Ishikawa (cell line): ENCODE measurements around the gene STXBP1.

Experiments
- CEBPB ChIP-seq: IDR thresholded peaks from 2 replicates; pipeline ENCODE4 v1.6.1; 2012
- CREB1 ChIP-seq: IDR thresholded peaks from 2 replicates; pipeline ENCODE4 v1.6.1; 2012; ENCODE audit warnings: low read depth
- EGR1 ChIP-seq: IDR thresholded peaks from 2 replicates; pipeline ENCODE4 v1.6.1; 2012
- EP300 ChIP-seq: IDR thresholded peaks from 2 replicates; pipeline ENCODE4 v1.6.1; 2012; ENCODE audit warnings: borderline replicate concordance
- FOXM1 ChIP-seq: IDR thresholded peaks from 2 replicates; pipeline ENCODE4 v1.6.1; 2012; ENCODE audit warnings: low read depth, borderline replicate concordance
- NFIC ChIP-seq: IDR thresholded peaks from 2 replicates; pipeline ENCODE4 v1.6.1; 2012
- RAD21 ChIP-seq: IDR thresholded peaks from 2 replicates; pipeline ENCODE4 v1.6.1; 2012; ENCODE audit warnings: low read depth
- TAF1 ChIP-seq: IDR thresholded peaks from 2 replicates; pipeline ENCODE4 v1.6.1; 2012; ENCODE audit warnings: low read depth, mild to moderate bottlenecking
- TEAD4 ChIP-seq: IDR thresholded peaks from 2 replicates; pipeline ENCODE4 v1.6.1; 2012
- ZBTB7A ChIP-seq: IDR thresholded peaks from 2 replicates; pipeline ENCODE4 v1.6.1; 2012; ENCODE audit warnings: low read depth
- TF ChIP-seq, protein P1 (sequence below): IDR thresholded peaks from 2 replicates; pipeline ENCODE4 v1.6.1; 2012
- TF ChIP-seq, protein P2 (sequence below): IDR thresholded peaks from 2 replicates; pipeline ENCODE4 v1.6.1; 2012; ENCODE audit warnings: low read depth, mild to moderate bottlenecking

DNA sequence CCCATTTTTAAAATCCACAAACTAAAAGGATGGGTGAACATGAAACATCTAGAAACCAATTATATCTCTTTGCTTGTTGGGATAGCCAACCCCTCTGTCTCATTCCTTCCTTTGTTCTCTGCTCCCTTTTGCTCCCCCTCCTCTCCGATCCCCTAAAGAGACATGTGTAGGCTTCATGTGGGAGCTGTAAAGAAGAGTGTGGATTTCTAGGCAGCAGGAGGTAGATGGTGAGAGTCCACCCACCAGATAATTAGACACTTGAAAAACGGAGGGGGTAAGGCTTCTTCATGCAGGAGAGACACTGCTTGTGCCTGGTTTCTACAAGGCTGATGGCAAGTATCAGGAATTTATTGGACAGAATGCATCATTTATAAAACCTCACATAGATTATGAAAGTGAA is 67.4 kb downstream of the STXBP1 start:
- TF ChIP-seq EP300, result no peak
- no peak for TF ChIP-seq CREB1
- TF ChIP-seq, protein P1, sequence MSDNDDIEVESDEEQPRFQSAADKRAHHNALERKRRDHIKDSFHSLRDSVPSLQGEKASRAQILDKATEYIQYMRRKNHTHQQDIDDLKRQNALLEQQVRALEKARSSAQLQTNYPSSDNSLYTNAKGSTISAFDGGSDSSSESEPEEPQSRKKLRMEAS, result no peak
- TF ChIP-seq, protein P2, sequence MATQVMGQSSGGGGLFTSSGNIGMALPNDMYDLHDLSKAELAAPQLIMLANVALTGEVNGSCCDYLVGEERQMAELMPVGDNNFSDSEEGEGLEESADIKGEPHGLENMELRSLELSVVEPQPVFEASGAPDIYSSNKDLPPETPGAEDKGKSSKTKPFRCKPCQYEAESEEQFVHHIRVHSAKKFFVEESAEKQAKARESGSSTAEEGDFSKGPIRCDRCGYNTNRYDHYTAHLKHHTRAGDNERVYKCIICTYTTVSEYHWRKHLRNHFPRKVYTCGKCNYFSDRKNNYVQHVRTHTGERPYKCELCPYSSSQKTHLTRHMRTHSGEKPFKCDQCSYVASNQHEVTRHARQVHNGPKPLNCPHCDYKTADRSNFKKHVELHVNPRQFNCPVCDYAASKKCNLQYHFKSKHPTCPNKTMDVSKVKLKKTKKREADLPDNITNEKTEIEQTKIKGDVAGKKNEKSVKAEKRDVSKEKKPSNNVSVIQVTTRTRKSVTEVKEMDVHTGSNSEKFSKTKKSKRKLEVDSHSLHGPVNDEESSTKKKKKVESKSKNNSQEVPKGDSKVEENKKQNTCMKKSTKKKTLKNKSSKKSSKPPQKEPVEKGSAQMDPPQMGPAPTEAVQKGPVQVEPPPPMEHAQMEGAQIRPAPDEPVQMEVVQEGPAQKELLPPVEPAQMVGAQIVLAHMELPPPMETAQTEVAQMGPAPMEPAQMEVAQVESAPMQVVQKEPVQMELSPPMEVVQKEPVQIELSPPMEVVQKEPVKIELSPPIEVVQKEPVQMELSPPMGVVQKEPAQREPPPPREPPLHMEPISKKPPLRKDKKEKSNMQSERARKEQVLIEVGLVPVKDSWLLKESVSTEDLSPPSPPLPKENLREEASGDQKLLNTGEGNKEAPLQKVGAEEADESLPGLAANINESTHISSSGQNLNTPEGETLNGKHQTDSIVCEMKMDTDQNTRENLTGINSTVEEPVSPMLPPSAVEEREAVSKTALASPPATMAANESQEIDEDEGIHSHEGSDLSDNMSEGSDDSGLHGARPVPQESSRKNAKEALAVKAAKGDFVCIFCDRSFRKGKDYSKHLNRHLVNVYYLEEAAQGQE, result no peak
- no peak for TF ChIP-seq EGR1
- TF ChIP-seq RAD21, result no peak
- TF ChIP-seq TEAD4, result no peak
- no peak for TF ChIP-seq FOXM1
- no peak for TF ChIP-seq NFIC
- no peak for TF ChIP-seq TAF1
- no peak for TF ChIP-seq ZBTB7A
- TF ChIP-seq CEBPB, result no peak
